Measurements from ENCODE around the gene VIL1. TPM values are rescaled to one million over a fixed set of nuclear protein-coding genes. Genes with fewer than 3 reads are reported as not detected.

The VIL1 gene
- total RNA-seq, 1 donor = not detected

- peak overlapping the region; percentile 82 for H3K4me3 ChIP-seq (ENCODE audit: low read depth, low read length)
- no peak for TF ChIP-seq CTCF (IDR thresholded peaks at IDR 0.05; ENCODE audit: insufficient read depth, low read length)
These were observed 21.0 kb upstream of the VIL1 start for GRCh38 chr2:218397820-218398436.

GRCh38 chr2:218398437-218399390, 20.2 kb upstream of the VIL1 start:
- no peak for TF ChIP-seq CTCF (IDR thresholded peaks at IDR 0.05; ENCODE audit: insufficient read depth, low read length)
- peak overlapping the region; percentile 82 for H3K4me3 ChIP-seq (ENCODE audit: low read depth, low read length)
- peak; percentile 59 for DNase-seq (ENCODE audit: low read depth)

More at GRCh38 chr2:218397820-218398436, 21.0 kb upstream of the VIL1 start:
- peak; percentile 85 for DNase-seq (ENCODE audit: low read depth)

- peak within 1 kb of the TSS; percentile 77 for H3K4me3 ChIP-seq (ENCODE audit: low read depth, low read length)
- TF ChIP-seq CTCF (IDR thresholded peaks at IDR 0.05; ENCODE audit: insufficient read depth, low read length) = no peak
- peak; percentile 97 for DNase-seq (ENCODE audit: low read depth)
These were observed 19.3 kb upstream of the VIL1 start, which contains the start of gene CTDSP1 for GRCh38 chr2:218399391-218400166. CTDSP1 (plus strand) TSS chr2:218399868; CDS start chr2:218400091, 223 bp downstream.

- DNase-seq (ENCODE audit: low read depth) = no peak
- TF ChIP-seq CTCF (IDR thresholded peaks at IDR 0.05; ENCODE audit: insufficient read depth, low read length) = no peak
These were observed 18.6 kb upstream of the VIL1 start for GRCh38 chr2:218400167-218400929.

GRCh38 chr2:218400930-218401881, 17.7 kb upstream of the VIL1 start:
- DNase-seq (ENCODE audit: low read depth) = no peak
- TF ChIP-seq CTCF (IDR thresholded peaks at IDR 0.05; ENCODE audit: insufficient read depth, low read length) = no peak
- peak overlapping the region; percentile 77 for H3K4me3 ChIP-seq (ENCODE audit: low read depth, low read length)

More at GRCh38 chr2:218400167-218400929, 18.6 kb upstream of the VIL1 start:
- H3K4me3 ChIP-seq (ENCODE audit: low read depth, low read length) = peak overlapping the region; percentile 77
